Coronary artery (tissue), 2 donors: ENCODE measurements around the gene FOXL2NB.
A peak's percentile ranks its signal among the peaks of the same experiment; 100 is the strongest.

ENCODE experiments used
- DNase-seq: peaks from one replicate; pipeline ENCODE4 v3.0.0-alpha.2; 2017; ENCODE audit warnings: low spot score
- H3K27ac ChIP-seq, 2 donors: fragments of 200-600 bp; sonication (generic); one replicate each; pipeline ENCODE4 v1.5.1; 2016 to 2019
- H3K4me3 ChIP-seq: fragments of 200-600 bp; sonication (generic); 2 replicates; pipeline ENCODE4 v1.5.1; 2016; ENCODE audit warnings: mild to moderate bottlenecking, moderate library complexity
- CTCF ChIP-seq: fragments of 200-600 bp; sonication (generic); IDR thresholded peaks from one replicate; pipeline ENCODE4 v1.5.1; 2019; ENCODE audit warnings: antibody characterized with exemption

Gene FOXL2NB

GRCh38 chr3:138960417-138960852 lies 13.4 kb downstream of the FOXL2NB start:
- peak overlapping the region; percentile 17 for H3K4me3 ChIP-seq
- peak; percentile 60 for DNase-seq
- TF ChIP-seq CTCF: no peak
- H3K27ac ChIP-seq: no peak overlapping the region

GRCh38 chr3:138962854-138963560 lies 16.0 kb downstream of the FOXL2NB start:
- Histone ChIP-seq H3K4me3 (no peak overlapping the region), H3K27ac (no peak overlapping the region)
- DNase-seq: peak; percentile 56
- TF ChIP-seq CTCF: no peak

- no peak overlapping the region for H3K27ac ChIP-seq
- DNase-seq: no peak
- H3K4me3 ChIP-seq: no peak overlapping the region
- no peak for TF ChIP-seq CTCF
These were observed 17.2 kb downstream of the FOXL2NB start for GRCh38 chr3:138964264-138964663.

- H3K4me3 ChIP-seq: no peak overlapping the region
- TF ChIP-seq CTCF: no peak
- H3K27ac ChIP-seq: no peak overlapping the region
- DNase-seq: no peak
These were observed 17.9 kb downstream of the FOXL2NB start for GRCh38 chr3:138964923-138965322.

- peak; percentile 53 for DNase-seq
- H3K4me3 ChIP-seq: no peak overlapping the region
- H3K27ac ChIP-seq: no peak overlapping the region
- TF ChIP-seq CTCF: no peak
These were observed 24.8 kb downstream of the FOXL2NB start for GRCh38 chr3:138971766-138972320.

GRCh38 chr3:138972941-138973340 lies 25.9 kb downstream of the FOXL2NB start:
- no peak for TF ChIP-seq CTCF
- H3K4me3 ChIP-seq: no peak overlapping the region
- DNase-seq: peak; percentile 67
- H3K27ac ChIP-seq: no peak overlapping the region

- H3K27ac ChIP-seq: no peak overlapping the region
- no peak overlapping the region for H3K4me3 ChIP-seq
- TF ChIP-seq CTCF: no peak
- DNase-seq: no peak
These were observed 27.4 kb downstream of the FOXL2NB start for GRCh38 chr3:138974462-138974861.
